Endothelial cell of umbilical vein (primary cell): ENCODE measurements around the gene C2orf69. TPM values are rescaled to one million over a fixed set of nuclear protein-coding genes. Genes with fewer than 3 reads are reported as not detected.

Source experiments
- BruUV-seq: library from RNA; stranded (reverse); fragments of 400-500 nt; replicated peaks from 2 replicates; lab custom pipeline; 2021; lab: Mats Ljungman, UMichigan
- CTCF ChIA-PET: fragments of 300-600, 350-600 bp; sonication (Branson Sonifier 250); formaldehyde crosslinking; loops from one replicate; lab custom pipeline; 2021; ENCODE audit warnings: antibody characterized with exemption, inconsistent platforms; lab: Charles Lee
- POLR2A ChIA-PET: fragments of 300-600, 350-600 bp; sonication (Branson Sonifier 250); formaldehyde crosslinking; loops from one replicate; lab custom pipeline; 2021; ENCODE audit warnings: antibody characterized with exemption, inconsistent platforms; lab: Charles Lee
- DNase-seq: peaks from one replicate; pipeline ENCODE4 v3.0.0-alpha.2; 2011; ENCODE audit warnings: low read depth, low spot score
- FAIRE-seq: peaks from 2 replicates; lab custom pipeline; 2011; peaks lifted over from hg19 to GRCh38; lab: Jason Lieb, UNC
- H2AFZ ChIP-seq: 2 replicates; pipeline ENCODE4 v1.6.0; 2012; ENCODE audit warnings: low read depth, low read length, control low read depth, inconsistent platforms
- H3K27ac ChIP-seq: 2 replicates; pipeline ENCODE4 v1.5.1; 2011; ENCODE audit warnings: low read depth, mild to moderate bottlenecking, control low read depth, low read length, moderate library complexity; ENCODE audit not compliant: insufficient read depth
- H3K27me3 ChIP-seq, 2 experiments: 2 replicates each; pipeline versions ENCODE4 v1.6.0 to v1.6.1; 2011; ENCODE audit warnings: low read length in 2 of 2, mixed read lengths in 1 of 2; ENCODE audit not compliant: control insufficient read depth in 2 of 2, insufficient read depth in 2 of 2
- H3K36me3 ChIP-seq, 2 experiments: 2 replicates in 1 of 2; 3 replicates in 1 of 2; pipeline ENCODE4 v1.5.1; 2011; ENCODE audit warnings: low read length in 2 of 2, mild to moderate bottlenecking in 1 of 2, moderate library complexity in 1 of 2; ENCODE audit not compliant: control insufficient read depth in 2 of 2, insufficient read depth in 2 of 2; ENCODE audit errors: extremely low read depth in 1 of 2
- H3K4me1 ChIP-seq: 3 replicates; pipeline ENCODE4 v1.5.1; 2011; ENCODE audit warnings: mild to moderate bottlenecking, low read length; ENCODE audit not compliant: control insufficient read depth, insufficient read depth; ENCODE audit errors: extremely low read depth
- H3K4me2 ChIP-seq: 2 replicates; pipeline ENCODE4 v1.6.1; 2011; ENCODE audit warnings: low read length, control low read depth, mixed read lengths; ENCODE audit not compliant: insufficient read depth
- H3K4me3 ChIP-seq, 3 experiments: fragments of 200-600 bp in 1 of 3; sonication (generic), shearing (Covaris generic) in 1 of 3; replicated peaks in 1 of 3; 2 replicates each; pipeline ENCODE4 v1.5.1; 2011 to 2016; ENCODE audit warnings: control low read depth in 3 of 3, low read length in 3 of 3, mild to moderate bottlenecking in 2 of 3, inconsistent platforms in 1 of 3, low read depth in 1 of 3, moderate library complexity in 1 of 3; ENCODE audit not compliant: insufficient read depth in 1 of 3
- H3K79me2 ChIP-seq: 2 replicates; pipeline ENCODE4 v1.6.0; 2012; ENCODE audit warnings: low read length, inconsistent platforms; ENCODE audit not compliant: control insufficient read depth, insufficient read depth
- H3K9ac ChIP-seq: replicated peaks from 2 replicates; pipeline ENCODE3; 2011; ENCODE audit warnings: low read length, control low read depth; ENCODE audit not compliant: insufficient read depth; ENCODE audit errors: extremely low read depth
- H3K9me1 ChIP-seq: replicated peaks from 3 replicates; pipeline ENCODE4 v1.6.0; 2011; ENCODE audit warnings: mild to moderate bottlenecking, low read length; ENCODE audit not compliant: control insufficient read depth, insufficient read depth; ENCODE audit errors: extremely low read depth
- H3K9me3 ChIP-seq: replicated peaks from 2 replicates; pipeline ENCODE4 v1.5.1; 2012; ENCODE audit warnings: low read length, inconsistent platforms; ENCODE audit not compliant: control insufficient read depth, insufficient read depth
- H4K20me1 ChIP-seq: replicated peaks from 2 replicates; pipeline ENCODE3; 2011; ENCODE audit warnings: mild to moderate bottlenecking, low read length; ENCODE audit not compliant: control insufficient read depth, insufficient read depth; ENCODE audit errors: extremely low read depth
- CTCF ChIP-seq, 2 donors: IDR thresholded peaks; 1 replicate in 1 of 2; 2 replicates in 1 of 2; pipeline ENCODE4 v1.5.1; 2011; ENCODE audit warnings: low read length in 2 of 2, mild to moderate bottlenecking in 2 of 2, moderate library complexity in 2 of 2, control low read depth in 1 of 2, inconsistent platforms in 1 of 2, low read depth in 1 of 2; ENCODE audit not compliant: insufficient read depth in 1 of 2; ENCODE audit errors: extremely low read depth in 1 of 2
- EZH2 ChIP-seq: IDR thresholded peaks from 2 replicates; pipeline ENCODE4 v1.6.1; 2012; ENCODE audit warnings: borderline replicate concordance, low read depth, mild to moderate bottlenecking, moderate library complexity, low read length, inconsistent platforms; ENCODE audit not compliant: severe bottlenecking
- FOS ChIP-seq: IDR thresholded peaks from 2 replicates; pipeline ENCODE4 v1.6.1; 2011; ENCODE audit warnings: mild to moderate bottlenecking, low read length, moderate library complexity, borderline replicate concordance; ENCODE audit not compliant: insufficient read depth
- GATA2 ChIP-seq: IDR thresholded peaks from 2 replicates; pipeline ENCODE4 v1.7.0; 2011; ENCODE audit warnings: low read depth, mild to moderate bottlenecking, moderate library complexity, mixed read lengths, low read length; ENCODE audit not compliant: insufficient read length, insufficient read depth
- JUN ChIP-seq: IDR thresholded peaks from 2 replicates; pipeline ENCODE4 v1.6.1; 2011; ENCODE audit warnings: borderline replicate concordance, low read depth; ENCODE audit not compliant: insufficient read length, insufficient read depth
- MYC ChIP-seq: IDR thresholded peaks from one replicate; pipeline ENCODE4 v1.6.1; 2011; ENCODE audit warnings: mild to moderate bottlenecking, low read depth, low read length
- POLR2A ChIP-seq: IDR thresholded peaks from 2 replicates; pipeline ENCODE4 v1.6.1; 2012; ENCODE audit warnings: low read depth, mild to moderate bottlenecking, control low read depth, low read length
- POLR2AphosphoS5 ChIP-seq: IDR thresholded peaks from 2 replicates; pipeline ENCODE4 v1.6.1; 2012; ENCODE audit warnings: low read depth, mild to moderate bottlenecking, control low read depth, low read length, moderate library complexity; ENCODE audit not compliant: insufficient read depth
- dilution Hi-C: fragments of 300-500 bp; cut with MboI; formaldehyde crosslinking; loops from one replicate; pipeline ENCODE4 v1.15.0; 2019; ENCODE audit warnings: low sequenced_read_pairs; ENCODE audit not compliant: extremely low pct_ligation_motif_present
- intact Hi-C: fragments of 100-400 bp; cut with micrococcal nuclease; formaldehyde crosslinking; loops from one replicate; pipeline ENCODE4 v1.10.0; 2022
- polyA plus RNA-seq, 4 experiments: library from polyadenylated mRNA; depleted of rRNA in 3 of 4; stranded (reverse) in 3 of 4; unstranded in 1 of 4; fragments of >200 nt; gene quantifications; 2 replicates each; pipeline versions ENCODE4 v1.2.1 to v1.2.3, GENCODE V29; 2011 to 2012; ENCODE audit warnings: missing spikeins in 1 of 4
- total RNA-seq: library from RNA; stranded (reverse); gene quantifications from 2 replicates; pipeline ENCODE4 v1.2.3, GENCODE V29; 2021
- TF ChIP-seq, protein P1 (sequence below): IDR thresholded peaks from 2 replicates; pipeline ENCODE4 v1.6.1; 2011; ENCODE audit not compliant: insufficient read depth, insufficient read length

The C2orf69 gene
- total and polyA plus RNA-seq, 2 donors (not counting 3 experiments of a cell fraction or from before 2014, with no cell fraction given), result 1.7 to 12.9 TPM

DNA sequence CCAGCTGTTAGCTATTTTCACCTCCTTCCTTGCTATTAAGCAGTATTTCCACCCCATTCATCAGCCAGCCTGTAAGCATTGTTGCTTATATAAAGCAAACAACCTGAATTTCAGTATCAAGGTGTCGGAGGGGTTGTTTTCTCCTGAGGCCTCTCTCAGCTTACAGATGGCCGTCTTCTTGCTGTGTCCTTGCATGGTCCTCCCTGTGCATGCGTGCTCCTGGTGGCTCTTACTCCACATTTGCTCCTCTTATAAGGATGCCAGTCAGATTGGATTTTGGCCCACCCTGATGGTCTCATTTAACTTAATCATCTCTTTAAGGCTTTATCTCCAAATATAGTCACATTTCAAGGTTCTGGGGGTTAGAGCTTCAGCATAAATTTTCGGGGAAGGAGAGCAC lies 46.9 kb downstream of the C2orf69 start:
- ChIA-PET CTCF (no interaction called here), POLR2A (no interaction called here)
- intact Hi-C loops (no loop called here), dilution Hi-C loops (no loop called here)
- Histone ChIP-seq H3K27me3 (no peaks in the 10 kb centered on the region), H3K36me3 (peaks cover 5 to 20% of the 10 kb centered on the region in 2 experiments), H3K9ac (no peak overlapping the region), H3K4me3 (no peak overlapping the region), H3K79me2 (peaks cover 54% of the 10 kb centered on the region), H3K4me2 (no peak overlapping the region), H4K20me1 (no peaks in the 10 kb centered on the region), H3K9me1 (no peaks in the 10 kb centered on the region), H3K4me1 (peaks cover 18% of the 10 kb centered on the region), H3K27ac (no peak overlapping the region), H2AFZ (no peak overlapping the region), H3K9me3 (no peaks in the 10 kb centered on the region)
- no peak for FAIRE-seq
- no peak for TF ChIP-seq GATA2
- no peak for TF ChIP-seq POLR2A
- TF ChIP-seq, protein P1, sequence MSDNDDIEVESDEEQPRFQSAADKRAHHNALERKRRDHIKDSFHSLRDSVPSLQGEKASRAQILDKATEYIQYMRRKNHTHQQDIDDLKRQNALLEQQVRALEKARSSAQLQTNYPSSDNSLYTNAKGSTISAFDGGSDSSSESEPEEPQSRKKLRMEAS, result no peak
- TF ChIP-seq CTCF (IDR thresholded peaks at IDR 0.05; ENCODE audit: extremely low read depth in 1 of 2, insufficient read depth in 1 of 2, low read depth in 1 of 2, low read length in 2 of 2), result no peak
- TF ChIP-seq POLR2AphosphoS5, result no peak
- no peak for TF ChIP-seq EZH2
- TF ChIP-seq FOS, result no peak
- TF ChIP-seq JUN, result no peak
- TF ChIP-seq MYC, result no peak
- no TSS peak for BruUV-seq
- no peak for DNase-seq
